Activated CD8-positive, alpha-beta T cell treated with anti-CD3 and anti-CD28 coated beads for 36 hours (primary cell): ENCODE data around the gene DMBX1. TPM values are rescaled to one million over a fixed set of nuclear protein-coding genes. Genes with fewer than 3 reads are reported as not detected.
A peak's percentile ranks its signal among the peaks of the same experiment; 100 is the strongest.

Source experiments
- ATAC-seq: fragments of 200-7000 bp; cut with Tn5 transposase; one replicate; pipeline ENCODE4 v1.10.0; 2021; ENCODE audit warnings: mild to moderate bottlenecking, moderate library complexity
- CTCF ChIA-PET: fragments of 350-600 bp; sonication (Branson Sonifier 250); formaldehyde crosslinking; loops from one replicate; lab custom pipeline; 2021; ENCODE audit warnings: antibody characterized with exemption; lab: Charles Lee
- POLR2A ChIA-PET: fragments of 350-600 bp; sonication (Branson Sonifier 250); formaldehyde crosslinking; loops from one replicate; lab custom pipeline; 2021; ENCODE audit warnings: antibody characterized with exemption; lab: Charles Lee
- DNase-seq: peaks from one replicate; pipeline ENCODE4 v3.0.0-alpha.2; 2020
- H3K27ac Mint-ChIP-seq: one replicate; pipeline ENCODE4 v1.8.0; 2021; ENCODE audit warnings: mild to moderate bottlenecking, mixed read lengths
- H3K27me3 Mint-ChIP-seq: one replicate; pipeline ENCODE4 v1.8.0; 2021; ENCODE audit warnings: mixed read lengths
- H3K36me3 Mint-ChIP-seq: one replicate; pipeline ENCODE4 v1.8.0; 2021; ENCODE audit warnings: low read depth, mixed read lengths
- H3K4me1 Mint-ChIP-seq: one replicate; pipeline ENCODE4 v1.8.0; 2021; ENCODE audit warnings: low read depth, mixed read lengths
- H3K4me3 Mint-ChIP-seq: one replicate; pipeline ENCODE4 v1.8.0; 2021; ENCODE audit warnings: mild to moderate bottlenecking, moderate library complexity, mixed read lengths
- H3K9me3 Mint-ChIP-seq: one replicate; pipeline ENCODE4 v1.8.0; 2021; ENCODE audit warnings: mixed read lengths
- intact Hi-C: fragments of 100-400 bp; cut with micrococcal nuclease; formaldehyde crosslinking; loops from one replicate; pipeline ENCODE4 v1.10.0; 2022
- total RNA-seq, 2 experiments: library from RNA; stranded (reverse); gene quantifications; one replicate each; pipeline ENCODE4 v1.2.3, GENCODE V29; 2021
- TF ChIP-seq, protein P1 (sequence below): fragments of 200-600 bp; IDR thresholded peaks from one replicate; pipeline ENCODE4 v1.8.0; 2022; ENCODE audit warnings: antibody characterized with exemption, mild to moderate bottlenecking

Gene DMBX1
- total RNA-seq, 2 experiments from 2014 or later, result 0.09 TPM; not detected in 1

DNA sequence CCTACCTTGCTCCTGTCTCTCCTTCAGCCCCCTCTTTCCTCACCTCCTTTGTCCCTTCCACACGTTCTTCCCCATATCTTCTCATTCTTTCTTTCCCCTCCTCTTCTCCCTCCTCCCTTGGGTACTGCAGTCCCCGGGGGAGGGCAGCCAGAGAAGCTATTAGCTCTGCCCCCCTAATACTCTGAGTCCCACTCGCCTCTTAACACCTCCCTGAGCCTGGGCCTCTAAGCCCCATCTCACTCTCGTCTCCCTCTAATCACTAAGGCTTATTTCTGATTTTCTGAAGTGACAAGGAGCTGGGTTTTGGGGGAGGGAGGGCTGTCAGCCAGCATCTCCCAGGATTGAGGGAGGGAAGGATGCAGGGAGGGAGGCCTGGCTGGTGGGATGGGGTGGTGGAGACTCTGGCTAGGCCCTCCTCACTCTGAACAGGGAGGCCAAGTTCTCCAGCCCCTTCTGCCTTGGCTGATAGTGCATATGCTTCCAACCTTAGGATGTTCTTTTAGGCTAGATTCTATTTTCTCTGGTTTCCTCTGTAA lies 25.6 kb upstream of the DMBX1 start:
- Mint-ChIP-seq H3K27ac (no peak overlapping the region), H3K27me3 (peaks cover 47% of the 10 kb centered on the region), H3K4me1 (peaks cover 9% of the 10 kb centered on the region), H3K9me3 (no peaks in the 10 kb centered on the region), H3K36me3 (peaks cover 1% of the 10 kb centered on the region), H3K4me3 (no peak overlapping the region)
- ChIA-PET CTCF (interaction anchor here (1.9 kb wide), 1 partner anchor 17 kb away, joined by 8 read pairs; no protein-coding TSS in a partner anchor), POLR2A (no interaction called here)
- TF ChIP-seq, protein P1, sequence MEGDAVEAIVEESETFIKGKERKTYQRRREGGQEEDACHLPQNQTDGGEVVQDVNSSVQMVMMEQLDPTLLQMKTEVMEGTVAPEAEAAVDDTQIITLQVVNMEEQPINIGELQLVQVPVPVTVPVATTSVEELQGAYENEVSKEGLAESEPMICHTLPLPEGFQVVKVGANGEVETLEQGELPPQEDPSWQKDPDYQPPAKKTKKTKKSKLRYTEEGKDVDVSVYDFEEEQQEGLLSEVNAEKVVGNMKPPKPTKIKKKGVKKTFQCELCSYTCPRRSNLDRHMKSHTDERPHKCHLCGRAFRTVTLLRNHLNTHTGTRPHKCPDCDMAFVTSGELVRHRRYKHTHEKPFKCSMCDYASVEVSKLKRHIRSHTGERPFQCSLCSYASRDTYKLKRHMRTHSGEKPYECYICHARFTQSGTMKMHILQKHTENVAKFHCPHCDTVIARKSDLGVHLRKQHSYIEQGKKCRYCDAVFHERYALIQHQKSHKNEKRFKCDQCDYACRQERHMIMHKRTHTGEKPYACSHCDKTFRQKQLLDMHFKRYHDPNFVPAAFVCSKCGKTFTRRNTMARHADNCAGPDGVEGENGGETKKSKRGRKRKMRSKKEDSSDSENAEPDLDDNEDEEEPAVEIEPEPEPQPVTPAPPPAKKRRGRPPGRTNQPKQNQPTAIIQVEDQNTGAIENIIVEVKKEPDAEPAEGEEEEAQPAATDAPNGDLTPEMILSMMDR, result no peak
- intact Hi-C loops, result no loop called here
- no peak for ATAC-seq
- no peak for DNase-seq

DNA sequence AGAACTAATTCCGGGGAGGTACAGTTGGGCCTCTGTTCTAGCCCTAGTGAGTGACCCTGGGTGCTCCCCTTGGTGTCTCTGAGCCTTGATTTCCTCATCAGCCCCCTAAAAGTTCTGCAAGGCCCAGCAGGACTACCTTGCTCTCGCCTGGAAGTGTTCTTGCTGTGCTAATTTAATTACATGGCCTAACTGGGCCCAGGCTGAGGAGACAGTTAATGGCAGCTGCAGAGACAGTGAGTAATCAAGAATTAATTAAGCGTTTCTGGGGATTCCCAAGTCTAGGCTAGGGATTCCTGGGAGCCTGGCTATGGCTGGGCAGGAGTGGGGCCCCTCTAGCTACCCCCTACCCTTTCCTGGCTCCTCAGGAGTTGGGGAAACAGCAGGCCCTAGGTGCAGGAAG lies 24.7 kb upstream of the DMBX1 start:
- POLR2A ChIA-PET, result no interaction called here
- TF ChIP-seq, protein P1, result no peak
- ATAC-seq, result no peak
- H3K36me3 Mint-ChIP-seq, result peaks cover 1% of the 10 kb centered on the region
- peaks cover 9% of the 10 kb centered on the region for H3K4me1 Mint-ChIP-seq
- intact Hi-C loops, result no loop called here
- no peak overlapping the region for H3K4me3 Mint-ChIP-seq
- H3K27me3 Mint-ChIP-seq, result peaks cover 45% of the 10 kb centered on the region
- no peak overlapping the region for H3K27ac Mint-ChIP-seq
- H3K9me3 Mint-ChIP-seq, result no peaks in the 10 kb centered on the region
- CTCF ChIA-PET, result interaction anchor here (0.9 to 1.9 kb wide), 2 partner anchors 13 to 18 kb away, joined by 4 to 8 read pairs; no protein-coding TSS in a partner anchor
- DNase-seq, result no peak

DNA sequence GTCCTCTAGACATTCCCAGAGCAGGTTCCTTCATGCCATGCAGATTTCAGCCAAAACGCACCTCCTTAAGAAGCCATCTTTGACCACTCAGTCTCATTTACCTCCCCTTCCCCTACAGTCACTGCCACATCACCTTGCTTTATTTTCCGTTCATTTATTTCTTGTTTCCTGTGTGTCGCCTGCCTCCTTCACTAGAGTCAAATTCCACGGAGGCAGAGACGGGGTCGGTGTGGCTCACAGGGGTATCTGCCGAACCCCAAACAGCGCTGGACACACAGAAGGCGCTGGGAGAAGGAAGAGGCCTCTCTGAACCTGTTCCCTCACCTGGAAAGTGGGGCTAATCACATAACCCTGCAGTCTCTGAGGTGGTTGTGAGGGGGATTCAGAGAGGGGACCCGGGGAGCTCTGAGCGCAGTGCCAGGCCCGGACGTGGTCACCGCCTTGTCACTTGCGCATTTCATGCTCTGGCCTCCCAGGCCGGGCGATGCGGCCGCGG lies 23.6 kb upstream of the DMBX1 start:
- ATAC-seq (peak; percentile 31), DNase-seq (no peak)
- Mint-ChIP-seq H3K4me1 (peaks cover 9% of the 10 kb centered on the region), H3K36me3 (peaks cover 1% of the 10 kb centered on the region), H3K27me3 (peaks cover 49% of the 10 kb centered on the region), H3K27ac (no peak overlapping the region), H3K4me3 (peak overlapping the region; percentile 54), H3K9me3 (no peaks in the 10 kb centered on the region)
- intact Hi-C loops, result no loop called here
- TF ChIP-seq, protein P1, result no peak
- ChIA-PET CTCF (interaction anchor here (0.6 to 1.9 kb wide), 3 partner anchors 19 to 26 kb away, joined by 3 to 8 read pairs (median 3); no protein-coding TSS in a partner anchor), POLR2A (no interaction called here)

DNA sequence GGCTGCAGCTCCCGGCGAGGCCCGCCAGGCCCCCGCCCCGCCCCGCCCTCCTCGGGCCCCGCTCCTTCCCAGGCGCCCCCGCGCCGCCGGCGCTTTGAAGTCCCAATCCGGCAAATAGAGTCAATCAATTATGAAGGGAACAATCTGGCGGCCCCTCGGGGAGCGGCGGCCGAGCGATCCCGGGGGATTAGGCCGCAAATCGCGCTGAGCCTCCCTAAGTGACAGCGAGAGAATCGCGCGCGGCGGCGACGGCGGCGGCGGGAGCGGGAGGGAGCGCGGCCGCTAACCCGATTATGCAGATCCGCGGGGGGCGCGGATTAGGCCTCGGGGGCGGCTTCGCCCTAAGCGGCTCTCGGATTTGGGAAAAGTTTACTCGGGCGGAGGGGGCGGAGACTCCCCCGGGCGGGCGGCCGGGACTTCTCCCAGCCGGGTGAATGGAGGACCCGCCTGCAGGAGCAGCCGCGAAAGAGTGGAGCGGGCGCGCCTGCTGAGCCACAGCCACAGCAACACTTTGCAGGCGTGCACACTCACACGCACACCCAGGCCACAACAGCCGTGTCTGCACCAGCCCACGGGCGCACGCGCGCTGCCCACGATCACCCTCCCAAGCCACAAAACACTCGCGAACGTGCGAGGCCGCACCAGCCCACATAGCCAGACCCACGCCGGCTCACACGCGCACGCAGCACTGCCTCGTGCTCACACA lies 23.0 kb upstream of the DMBX1 start:
- H3K9me3 Mint-ChIP-seq, result no peaks in the 10 kb centered on the region
- POLR2A ChIA-PET, result no interaction called here
- peaks cover 47% of the 10 kb centered on the region for H3K27me3 Mint-ChIP-seq
- intact Hi-C loops, result no loop called here
- H3K4me3 Mint-ChIP-seq, result peak overlapping the region; percentile 68
- H3K4me1 Mint-ChIP-seq, result peaks cover 9% of the 10 kb centered on the region
- peak; percentile 37 for ATAC-seq
- peak; percentile 21 for DNase-seq
- CTCF ChIA-PET, result interaction anchor here (0.6 to 1.1 kb wide), 2 partner anchors 20 to 27 kb away, joined by 3 read pairs; no protein-coding TSS in a partner anchor
- peaks cover 1% of the 10 kb centered on the region for H3K36me3 Mint-ChIP-seq
- no peak overlapping the region for H3K27ac Mint-ChIP-seq
- TF ChIP-seq, protein P1, result no peak

DNA sequence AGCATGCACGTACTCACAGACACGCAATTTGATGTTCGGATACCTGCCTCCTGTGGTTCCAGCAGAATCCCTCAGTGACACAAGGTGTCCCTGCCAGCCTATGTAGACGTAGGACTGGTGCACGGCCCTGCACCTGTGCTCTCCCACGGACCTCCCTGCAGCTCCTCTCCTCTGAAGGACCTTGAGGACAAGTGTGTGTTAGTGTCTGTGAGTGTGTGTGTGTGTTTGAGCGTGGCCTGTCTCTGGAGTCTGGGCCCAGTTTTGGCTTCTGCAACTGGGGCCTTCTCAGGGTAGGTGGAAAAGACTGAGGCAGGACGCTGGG lies 22.5 kb upstream of the DMBX1 start:
- ChIA-PET POLR2A (no interaction called here), CTCF (interaction anchor here (1.1 kb wide), 1 partner anchor 20 kb away, joined by 3 read pairs; no protein-coding TSS in a partner anchor)
- peaks cover 9% of the 10 kb centered on the region for H3K4me1 Mint-ChIP-seq
- ATAC-seq (peak; percentile 21), DNase-seq (no peak)
- H3K9me3 Mint-ChIP-seq, result no peaks in the 10 kb centered on the region
- intact Hi-C loops, result no loop called here
- H3K36me3 Mint-ChIP-seq, result peaks cover 1% of the 10 kb centered on the region
- TF ChIP-seq, protein P1, result no peak
- H3K27ac Mint-ChIP-seq, result no peak overlapping the region
- peaks cover 44% of the 10 kb centered on the region for H3K27me3 Mint-ChIP-seq
- peak overlapping the region; percentile 68 for H3K4me3 Mint-ChIP-seq
